HG03097 (cell line): ENCODE data around the gene SEC63.
"Not testable (repeated sequence)": the region's sequence is repeated elsewhere in the genome, so short reads cannot be mapped to it uniquely, and the experiment has no call there.

ENCODE experiments used
- ATAC-seq: cut with Tn5 transposase; IDR thresholded peaks from one replicate; pipeline ENCODE4 v1.9.1; 2021; ENCODE audit not compliant: unreplicated experiment, low FRiP score

SEC63 gene

GRCh38 chr6:107867302-107867615, 90.7 kb downstream of the SEC63 start:
- no peak for ATAC-seq

GRCh38 chr6:107866606-107867301, 91.3 kb downstream of the SEC63 start:
- ATAC-seq: no peak

DNA sequence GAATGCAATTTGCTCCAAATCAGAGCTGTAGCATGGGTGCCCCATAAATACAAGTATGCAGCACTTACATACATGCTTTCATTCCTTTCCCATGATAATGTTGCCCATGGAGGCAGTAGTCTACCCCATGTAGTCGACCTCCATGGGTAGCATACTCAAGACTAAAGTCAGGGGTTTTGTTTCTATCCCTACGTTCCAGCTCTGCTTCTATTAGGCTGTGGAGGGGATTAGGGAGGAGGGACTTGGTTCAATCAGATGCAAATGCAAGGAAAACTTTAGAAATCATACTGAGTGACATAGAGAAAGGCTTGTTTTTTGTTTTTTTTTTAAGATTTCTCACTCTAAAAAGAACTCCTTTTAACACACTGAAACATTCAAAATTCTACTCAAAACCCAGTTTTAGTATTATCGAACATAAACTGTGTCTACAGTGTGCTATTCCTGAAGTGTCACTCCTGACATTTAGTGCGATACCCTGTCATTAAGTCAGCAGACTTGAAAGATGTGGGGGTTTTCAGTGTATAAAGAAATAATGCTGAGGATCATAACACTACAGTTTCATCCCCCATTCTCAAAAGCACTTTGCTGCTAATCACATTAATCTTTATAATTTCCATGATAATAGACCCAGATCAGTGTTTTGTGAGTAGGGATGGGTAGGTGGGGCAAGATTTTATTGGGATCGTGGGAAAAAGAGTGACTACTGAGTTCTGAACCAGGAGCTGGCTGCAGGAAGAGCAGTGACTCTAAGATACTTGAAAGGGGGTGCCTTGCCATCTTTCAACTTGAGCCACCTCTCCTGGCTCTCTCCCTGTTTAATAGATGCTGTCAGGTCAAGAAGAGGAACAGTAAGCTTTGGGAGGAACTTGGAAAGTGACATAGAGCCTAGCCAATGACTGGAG, 93.5 kb downstream of the SEC63 start:
- ATAC-seq: no peak

DNA sequence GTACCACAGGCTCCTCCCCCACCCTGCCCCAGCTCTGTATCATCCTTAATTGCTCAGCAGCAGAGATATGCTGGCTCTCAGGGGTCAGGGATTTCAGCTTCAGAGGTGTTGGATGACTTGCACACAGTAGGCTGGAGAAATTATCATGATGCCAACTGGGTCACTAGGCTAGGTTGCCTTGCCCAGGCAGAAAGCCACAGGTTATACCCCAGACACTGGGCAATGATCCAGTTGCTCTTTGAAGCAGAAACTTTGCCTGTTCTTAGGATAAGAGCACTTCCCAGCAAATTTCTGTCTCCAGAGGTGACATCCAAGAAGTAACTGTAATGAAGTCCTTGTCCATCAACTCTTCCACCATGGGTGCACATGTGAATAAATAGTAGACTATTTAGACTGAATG, 95.6 kb downstream of the SEC63 start:
- no peak for ATAC-seq

- ATAC-seq: not testable (repeated sequence)
Observed at GRCh38 chr6:107860963-107861362, 97.0 kb downstream of the SEC63 start.

DNA sequence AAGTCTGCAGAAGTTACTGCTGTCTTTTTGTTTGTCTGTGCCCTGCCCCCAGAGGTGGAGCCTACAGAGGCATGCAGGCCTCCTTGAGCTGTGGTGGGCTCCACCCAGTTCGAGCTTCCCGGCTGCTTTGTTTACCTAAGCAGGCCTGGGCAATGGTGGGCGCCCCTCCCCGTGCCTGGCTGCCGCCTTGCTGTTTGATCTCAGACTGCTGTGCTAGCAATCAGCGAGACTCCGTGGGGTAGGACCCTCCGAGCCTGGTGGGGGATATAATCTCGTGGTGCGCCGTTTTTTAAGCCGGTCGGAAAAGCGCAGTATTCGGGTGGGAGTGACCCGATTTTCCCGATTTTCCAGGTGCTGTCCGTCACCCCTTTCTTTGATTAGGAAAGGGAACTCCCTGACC, 97.9 kb downstream of the SEC63 start:
- ATAC-seq: not testable (repeated sequence)

- ATAC-seq: no peak
Observed at GRCh38 chr6:107853230-107853629, 104.8 kb downstream of the SEC63 start.

- ATAC-seq: no peak
Observed at GRCh38 chr6:107849325-107849724, 108.7 kb downstream of the SEC63 start.

DNA sequence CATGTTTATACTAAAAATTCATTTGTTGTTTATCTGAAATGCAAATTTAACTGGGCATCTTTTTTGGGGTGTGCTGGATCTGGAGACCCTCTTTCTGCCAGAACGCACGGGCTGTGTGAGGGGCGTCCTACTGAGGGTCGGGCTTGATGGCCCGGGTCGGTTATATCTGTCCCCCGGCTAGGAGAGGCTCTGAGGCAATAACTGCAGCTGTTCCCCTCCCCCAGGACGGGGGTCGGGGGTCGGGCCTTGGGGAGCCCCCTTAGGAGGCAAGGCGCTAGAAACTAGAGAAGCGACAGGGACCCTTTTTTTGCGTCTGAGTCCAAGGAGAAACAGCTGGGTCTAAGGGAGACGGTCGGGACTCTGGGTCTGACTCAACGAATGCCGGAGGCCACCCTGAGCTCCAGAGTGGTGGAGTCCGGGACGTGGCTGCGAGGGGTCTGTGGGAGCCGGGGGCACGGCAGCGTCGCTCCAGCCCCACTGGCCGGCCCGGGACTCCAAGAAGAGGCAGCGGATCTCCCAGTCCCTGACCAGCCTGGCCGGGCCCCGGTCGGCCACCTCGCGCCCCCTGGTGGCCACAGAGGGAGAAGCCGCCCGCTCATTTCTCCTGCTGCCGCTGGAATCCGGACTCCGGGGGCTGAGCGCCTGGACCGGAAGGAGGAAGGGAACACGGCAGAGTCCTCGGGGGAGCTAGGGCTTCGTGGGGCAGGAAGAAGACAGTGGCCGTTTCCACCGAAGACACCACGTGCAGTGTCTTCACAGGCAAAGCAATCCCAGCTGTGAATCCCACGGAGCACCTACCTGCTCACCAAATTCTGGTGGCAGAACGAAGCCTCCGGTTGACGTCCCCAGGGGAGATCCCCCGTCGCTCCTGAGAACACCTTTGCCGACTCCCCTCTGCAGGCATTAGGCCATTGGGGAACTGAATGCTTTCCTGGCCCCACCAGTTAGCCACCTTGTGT, 109.9 kb downstream of the SEC63 start:
- no peak for ATAC-seq

- no peak for ATAC-seq
Observed at GRCh38 chr6:107846262-107846795, 111.7 kb downstream of the SEC63 start.

DNA sequence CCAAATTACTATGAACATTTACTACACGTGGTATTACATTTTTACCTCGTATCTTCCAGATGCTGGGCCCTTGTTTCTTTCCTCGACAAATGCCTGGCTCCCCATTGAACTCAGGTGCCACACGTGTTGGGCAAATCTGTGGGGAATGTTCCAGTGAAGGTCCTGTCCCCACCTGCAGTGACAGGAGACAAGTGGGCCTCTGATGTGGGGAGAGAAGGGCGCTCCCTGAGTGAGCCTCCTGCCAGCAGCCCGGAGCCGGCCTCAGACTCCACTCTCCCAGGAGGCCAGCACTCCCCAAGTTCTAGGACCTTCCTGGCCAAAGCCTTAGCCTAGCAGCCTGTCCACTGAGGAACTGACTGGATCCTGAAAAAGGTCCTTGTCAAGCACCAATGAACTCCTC, 112.2 kb downstream of the SEC63 start:
- ATAC-seq: no peak

- no peak for ATAC-seq
Observed at GRCh38 chr6:107843400-107843799, 114.6 kb downstream of the SEC63 start.

- no peak for ATAC-seq
Observed at GRCh38 chr6:107841275-107841670, 116.7 kb downstream of the SEC63 start.

GRCh38 chr6:107840636-107841274, 117.3 kb downstream of the SEC63 start:
- ATAC-seq: no peak

DNA sequence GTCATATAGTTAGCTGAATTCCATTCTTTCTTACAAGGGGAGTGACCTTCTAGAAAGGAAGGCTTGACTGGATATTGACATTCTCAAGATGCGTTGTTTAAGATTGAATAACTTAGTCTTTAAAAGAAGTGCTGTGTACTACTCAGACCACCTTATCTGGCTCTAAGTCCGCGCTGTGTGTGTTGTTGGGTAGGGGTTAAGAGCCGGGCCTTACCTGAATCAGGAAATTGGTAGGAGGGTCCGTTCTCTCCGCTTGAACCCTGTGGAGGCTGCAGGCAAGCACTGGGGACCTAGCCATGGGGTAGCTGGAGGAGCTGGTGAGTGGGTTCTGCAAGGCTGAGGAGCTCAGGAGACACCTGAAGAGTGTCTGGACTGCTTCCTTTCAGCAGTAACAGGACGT, 124.9 kb downstream of the SEC63 start:
- no peak for ATAC-seq

DNA sequence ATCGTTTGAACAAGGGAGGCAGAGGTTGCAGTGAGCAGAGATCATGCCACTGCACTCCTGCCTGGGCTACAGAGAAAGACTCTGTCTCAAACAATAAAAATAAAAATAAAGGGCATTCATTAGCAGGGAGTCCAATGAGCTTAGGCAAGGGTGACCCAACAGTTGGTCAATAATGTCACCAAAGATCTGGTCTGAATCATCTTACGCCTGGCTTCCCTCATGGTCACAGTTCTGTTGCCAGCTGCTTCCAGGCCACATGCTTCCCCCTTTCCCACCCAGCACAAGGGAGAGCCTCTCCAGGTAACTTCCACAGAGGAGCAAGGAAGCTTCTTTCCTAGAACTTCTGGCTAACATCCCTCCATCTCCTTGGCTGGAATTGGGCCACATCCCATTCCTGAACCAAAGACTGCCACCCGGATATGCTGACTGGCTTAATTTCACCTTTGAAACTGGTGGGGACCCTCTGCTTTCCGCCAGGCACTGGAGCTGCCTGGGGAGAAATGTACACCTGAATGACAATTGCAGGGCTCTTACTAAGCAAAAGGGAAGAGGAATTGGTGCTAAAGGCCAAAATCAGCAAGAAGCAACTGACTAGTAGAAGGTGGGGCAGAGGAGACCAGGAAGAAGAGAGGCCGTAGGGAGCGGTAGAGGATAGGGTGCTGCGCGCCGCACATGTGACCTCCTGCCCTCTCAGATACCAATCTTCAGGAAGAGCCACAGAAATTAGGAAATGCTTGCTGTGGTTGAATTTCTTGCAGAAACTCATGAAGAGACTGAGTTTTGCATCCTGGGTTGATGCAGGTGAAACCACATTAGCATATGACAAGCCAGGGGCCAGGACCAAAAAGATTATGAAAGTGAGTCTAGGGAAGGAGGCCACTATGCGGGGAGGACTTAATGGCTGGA, 125.6 kb downstream of the SEC63 start:
- ATAC-seq: no peak

GRCh38 chr6:107830060-107830459, 127.9 kb downstream of the SEC63 start:
- no peak for ATAC-seq

- ATAC-seq: no peak
Observed at GRCh38 chr6:107827541-107827940, 130.5 kb downstream of the SEC63 start.

GRCh38 chr6:107823047-107823557, 134.9 kb downstream of the SEC63 start:
- no peak for ATAC-seq
